ENCODE measurements around the gene STPG3. TPM values are rescaled to one million over a fixed set of nuclear protein-coding genes. Genes with fewer than 3 reads are reported as not detected.

The STPG3 gene
- total RNA-seq, 6 donors from 2014 or later: 0.23 TPM; not detected in 5

DNA sequence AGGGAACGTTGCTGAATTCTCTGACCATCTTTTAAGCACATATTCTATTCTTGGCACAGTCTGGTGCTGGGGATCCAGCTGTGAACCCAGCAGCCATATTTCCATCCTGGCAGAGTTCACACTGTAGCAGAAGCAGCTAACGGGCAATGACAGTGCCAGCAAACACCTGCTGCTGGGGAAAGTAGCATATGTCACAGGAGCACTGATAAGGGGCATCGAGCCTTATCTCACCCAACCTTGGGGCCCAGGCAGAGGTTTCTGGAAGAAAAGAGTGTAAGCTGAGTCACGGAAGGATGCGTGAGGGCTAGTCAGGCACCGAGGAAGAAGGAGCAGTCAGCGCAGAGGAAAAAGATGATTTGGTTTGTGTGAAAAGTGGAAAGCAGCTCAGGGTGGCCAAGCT, 44.5 kb upstream of the STPG3 start:
- Histone ChIP-seq H3K27me3 (no peaks in the 10 kb centered on the region), H3K36me3 (peaks cover 0 to 21% (median 9%) of the 10 kb centered on the region in 4 donors), H3K9me3 (no peaks in the 10 kb centered on the region), H3K27ac (no peak overlapping the region), H3K4me3 (peak overlapping the region in 3 of 4 donors; percentile 87 to 96 (median 94)), H3K4me1 (peaks cover 25 to 56% (median 40%) of the 10 kb centered on the region in 4 donors)
- WGBS, 2 donors: 74 to 76% methylated on average over 7 of the region's 7 CpGs
- ATAC-seq (ENCODE audit: low FRiP score in 2 of 2) (no peak), DNase-seq (no peak)
- no peak for TF ChIP-seq POLR2AphosphoS5 (IDR thresholded peaks at IDR 0.05)
- no peak for TF ChIP-seq POLR2A (IDR thresholded peaks at IDR 0.05)
- TF ChIP-seq EP300 (IDR thresholded peaks at IDR 0.05): no peak
- TF ChIP-seq, protein P1, sequence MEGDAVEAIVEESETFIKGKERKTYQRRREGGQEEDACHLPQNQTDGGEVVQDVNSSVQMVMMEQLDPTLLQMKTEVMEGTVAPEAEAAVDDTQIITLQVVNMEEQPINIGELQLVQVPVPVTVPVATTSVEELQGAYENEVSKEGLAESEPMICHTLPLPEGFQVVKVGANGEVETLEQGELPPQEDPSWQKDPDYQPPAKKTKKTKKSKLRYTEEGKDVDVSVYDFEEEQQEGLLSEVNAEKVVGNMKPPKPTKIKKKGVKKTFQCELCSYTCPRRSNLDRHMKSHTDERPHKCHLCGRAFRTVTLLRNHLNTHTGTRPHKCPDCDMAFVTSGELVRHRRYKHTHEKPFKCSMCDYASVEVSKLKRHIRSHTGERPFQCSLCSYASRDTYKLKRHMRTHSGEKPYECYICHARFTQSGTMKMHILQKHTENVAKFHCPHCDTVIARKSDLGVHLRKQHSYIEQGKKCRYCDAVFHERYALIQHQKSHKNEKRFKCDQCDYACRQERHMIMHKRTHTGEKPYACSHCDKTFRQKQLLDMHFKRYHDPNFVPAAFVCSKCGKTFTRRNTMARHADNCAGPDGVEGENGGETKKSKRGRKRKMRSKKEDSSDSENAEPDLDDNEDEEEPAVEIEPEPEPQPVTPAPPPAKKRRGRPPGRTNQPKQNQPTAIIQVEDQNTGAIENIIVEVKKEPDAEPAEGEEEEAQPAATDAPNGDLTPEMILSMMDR (IDR thresholded peaks at IDR 0.05): no peak

DNA sequence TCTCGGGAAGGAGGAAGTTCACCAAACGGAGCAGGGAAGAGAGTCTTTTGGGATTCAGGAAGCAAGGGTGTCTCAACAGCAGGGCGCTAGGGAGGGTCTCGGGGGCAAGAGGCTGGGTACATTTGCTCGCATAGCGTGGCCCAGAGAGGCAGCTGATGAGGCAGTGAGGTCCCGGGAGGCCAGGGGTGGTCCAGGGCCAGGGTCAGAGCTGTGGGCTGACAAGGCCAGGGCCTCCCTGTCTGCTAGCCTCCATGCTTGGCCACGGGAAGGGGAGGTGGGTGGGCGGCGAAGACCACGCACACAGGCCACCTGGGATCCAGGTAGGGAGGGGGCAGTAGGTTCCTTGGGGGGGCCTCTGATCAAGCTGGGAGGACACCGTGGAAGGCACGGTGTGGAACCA, 39.6 kb upstream of the STPG3 start:
- no peak for TF ChIP-seq POLR2AphosphoS5 (IDR thresholded peaks at IDR 0.05)
- no peak for TF ChIP-seq EP300 (IDR thresholded peaks at IDR 0.05)
- TF ChIP-seq, protein P1 (IDR thresholded peaks at IDR 0.05): no peak
- TF ChIP-seq POLR2A (IDR thresholded peaks at IDR 0.05): no peak
- WGBS, 2 donors: 76 to 88% methylated on average over 13 of the region's 13 CpGs
- peaks cover 0 to 49% (median 17%) of the 10 kb centered on the region in 4 donors for H3K36me3 ChIP-seq
- H3K9me3 ChIP-seq: no peaks in the 10 kb centered on the region
- no peak overlapping the region for H3K27ac ChIP-seq
- no peak for ATAC-seq (ENCODE audit: low FRiP score in 2 of 2)
- H3K4me1 ChIP-seq: peaks cover 4 to 12% (median 7%) of the 10 kb centered on the region in 4 donors
- peak in 1 of 2 donors; percentile 49 for DNase-seq
- H3K27me3 ChIP-seq: no peaks in the 10 kb centered on the region
- no peak overlapping the region for H3K4me3 ChIP-seq

DNA sequence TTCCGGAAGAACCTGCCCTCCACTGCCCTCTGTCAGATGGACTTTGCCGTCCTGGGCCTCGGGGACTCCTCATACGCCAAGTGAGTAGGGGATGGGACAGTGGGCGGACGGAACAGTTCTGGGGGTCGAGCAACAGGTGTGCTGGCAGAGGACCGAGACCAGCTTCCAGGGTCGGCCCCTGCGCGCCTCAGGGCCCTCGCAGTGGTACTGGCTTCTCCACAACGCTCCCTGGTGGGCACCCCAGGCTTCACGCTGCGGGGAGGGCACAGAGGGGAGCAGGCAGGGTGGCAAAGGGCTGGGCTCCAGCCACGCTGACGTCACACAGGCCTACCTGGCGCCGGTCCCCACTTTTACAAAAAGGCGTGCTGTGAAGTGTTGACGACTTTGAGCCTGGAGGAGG, 38.6 kb upstream of the STPG3 start:
- DNase-seq: peak in 1 of 2 donors; percentile 70
- H3K36me3 ChIP-seq: peaks cover 0 to 48% (median 17%) of the 10 kb centered on the region in 4 donors
- TF ChIP-seq, protein P1 (IDR thresholded peaks at IDR 0.05): no peak
- TF ChIP-seq POLR2A (IDR thresholded peaks at IDR 0.05) (no peak), EP300 (IDR thresholded peaks at IDR 0.05) (no peak), POLR2AphosphoS5 (IDR thresholded peaks at IDR 0.05) (no peak)

DNA sequence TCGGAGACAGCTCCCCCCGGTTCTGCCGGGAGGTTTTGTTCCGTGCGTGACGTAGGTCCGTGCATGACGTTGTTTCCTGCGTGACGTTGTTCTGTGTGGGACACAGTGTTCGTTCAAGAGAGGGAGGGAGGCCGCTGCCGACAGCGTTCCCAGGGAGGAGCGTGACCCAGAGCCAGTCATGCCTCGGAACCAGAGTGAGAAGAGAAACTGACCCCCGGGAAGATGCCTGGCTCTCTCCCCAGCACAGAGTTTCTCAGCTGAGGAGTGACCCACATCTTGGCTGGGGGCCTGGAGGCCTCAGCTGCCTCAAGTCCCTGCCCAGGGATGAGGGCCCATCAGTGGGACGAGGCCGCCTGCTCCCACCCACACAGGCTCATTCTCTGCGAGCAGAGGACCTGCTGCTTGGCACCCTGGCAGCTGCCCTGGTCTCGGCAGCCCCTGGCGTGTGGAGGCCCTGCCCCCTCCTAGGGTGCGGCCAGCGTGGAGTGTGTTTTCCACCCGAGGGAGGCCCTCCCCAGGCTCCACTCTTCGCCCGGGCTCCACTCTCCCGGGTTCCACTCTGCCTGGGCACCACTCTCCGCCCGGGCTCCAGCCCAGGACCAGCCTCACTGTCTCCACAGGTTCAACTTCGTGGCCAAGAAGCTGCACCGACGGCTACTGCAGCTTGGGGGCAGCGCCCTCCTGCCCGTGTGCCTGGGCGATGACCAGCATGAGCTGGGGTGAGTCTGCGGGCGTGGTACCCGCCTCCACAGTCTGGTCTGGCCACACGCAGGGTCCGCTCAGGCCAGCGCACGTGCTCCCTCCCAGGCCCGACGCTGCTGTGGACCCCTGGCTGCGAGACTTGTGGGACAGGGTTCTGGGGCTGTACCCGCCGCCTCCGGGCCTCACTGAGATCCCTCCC, 37.7 kb upstream of the STPG3 start:
- peaks cover 16 to 19% (median 17%) of the 10 kb centered on the region in 4 donors for H3K4me1 ChIP-seq
- H3K27ac ChIP-seq: no peak overlapping the region
- H3K9me3 ChIP-seq: no peaks in the 10 kb centered on the region
- WGBS, 2 donors: 92 to 93% methylated on average over 21 to 43 of the region's 49 CpGs
- ATAC-seq (ENCODE audit: low FRiP score in 2 of 2): no peak
- H3K4me3 ChIP-seq: no peak overlapping the region
- no peaks in the 10 kb centered on the region for H3K27me3 ChIP-seq
- peak in 1 of 2 donors; percentile 78 for DNase-seq
- TF ChIP-seq, protein P1 (IDR thresholded peaks at IDR 0.05): no peak
- TF ChIP-seq POLR2A (IDR thresholded peaks at IDR 0.05): no peak
- no peak for TF ChIP-seq EP300 (IDR thresholded peaks at IDR 0.05)
- TF ChIP-seq POLR2AphosphoS5 (IDR thresholded peaks at IDR 0.05): no peak
- H3K36me3 ChIP-seq: peaks cover 0 to 45% (median 17%) of the 10 kb centered on the region in 4 donors

More for the DNA sequence above, 38.6 kb upstream of the STPG3 start:
- H3K4me3 ChIP-seq: no peak overlapping the region
- ATAC-seq (ENCODE audit: low FRiP score in 2 of 2): no peak
- no peak overlapping the region for H3K27ac ChIP-seq
- H3K4me1 ChIP-seq: peaks cover 7 to 13% (median 9%) of the 10 kb centered on the region in 4 donors
- no peaks in the 10 kb centered on the region for H3K27me3 ChIP-seq
- no peaks in the 10 kb centered on the region for H3K9me3 ChIP-seq
- 84 to 94% methylated on average over 7 to 20 of the region's 21 CpGs for WGBS, 2 donors
